Vagina (tissue), 2 donors: ENCODE data around the gene NUSAP1.

Experiments used
- POLR2A ChIP-seq, 2 donors: fragments of 450-650 bp; IDR thresholded peaks; one replicate each; pipeline ENCODE4 v1.6.1; 2017; ENCODE audit warnings: antibody characterized with exemption in 2 of 2, mild to moderate bottlenecking in 2 of 2, moderate library complexity in 2 of 2
- POLR2AphosphoS5 ChIP-seq, 2 donors: sonication (generic); formaldehyde crosslinking; IDR thresholded peaks; one replicate each; pipeline ENCODE4 v1.9.0; 2017; ENCODE audit warnings: antibody characterized with exemption in 2 of 2, mild to moderate bottlenecking in 2 of 2, low read depth in 1 of 2; ENCODE audit not compliant: insufficient read depth in 1 of 2
- TF ChIP-seq, protein P1 (sequence below), 3 experiments: fragments of 450-650 bp in 2 of 3; fragments of 200-600 bp in 1 of 3; sonication (generic) in 1 of 3; IDR thresholded peaks; one replicate each; pipeline ENCODE4 v1.5.1; 2017 to 2019; ENCODE audit warnings: antibody characterized with exemption in 3 of 3, mild to moderate bottlenecking in 2 of 3, moderate library complexity in 2 of 3

DNA sequence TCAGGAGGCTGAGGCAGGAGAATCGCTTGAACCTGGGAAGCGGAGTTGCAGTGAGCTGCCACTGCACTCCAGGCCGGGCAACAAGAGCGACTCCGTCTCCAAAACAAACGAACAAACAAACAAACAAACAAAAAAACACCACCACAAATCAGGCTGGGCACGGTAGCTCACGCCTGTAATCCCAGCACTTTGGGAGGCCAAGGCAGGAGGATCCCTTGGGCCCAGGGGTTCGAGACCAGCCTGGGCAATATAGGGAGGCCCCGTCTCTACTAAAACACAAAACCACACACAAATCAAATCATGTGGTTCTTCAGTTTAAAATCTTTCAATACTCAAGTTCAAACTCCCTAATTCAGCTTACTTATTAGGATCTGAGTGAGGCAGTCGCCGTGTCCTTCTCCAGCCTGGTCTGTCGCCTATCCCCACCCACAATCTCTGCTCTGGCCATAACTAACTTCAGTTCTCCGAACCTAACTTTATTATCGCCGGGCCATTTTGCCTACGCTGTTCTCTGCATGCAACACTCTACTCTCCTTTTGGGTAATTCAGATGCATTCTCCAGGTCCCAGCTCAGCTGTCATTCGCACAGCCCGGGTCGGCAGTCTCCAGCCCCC is 83.6 kb downstream of the NUSAP1 start:
- TF ChIP-seq, protein P1, sequence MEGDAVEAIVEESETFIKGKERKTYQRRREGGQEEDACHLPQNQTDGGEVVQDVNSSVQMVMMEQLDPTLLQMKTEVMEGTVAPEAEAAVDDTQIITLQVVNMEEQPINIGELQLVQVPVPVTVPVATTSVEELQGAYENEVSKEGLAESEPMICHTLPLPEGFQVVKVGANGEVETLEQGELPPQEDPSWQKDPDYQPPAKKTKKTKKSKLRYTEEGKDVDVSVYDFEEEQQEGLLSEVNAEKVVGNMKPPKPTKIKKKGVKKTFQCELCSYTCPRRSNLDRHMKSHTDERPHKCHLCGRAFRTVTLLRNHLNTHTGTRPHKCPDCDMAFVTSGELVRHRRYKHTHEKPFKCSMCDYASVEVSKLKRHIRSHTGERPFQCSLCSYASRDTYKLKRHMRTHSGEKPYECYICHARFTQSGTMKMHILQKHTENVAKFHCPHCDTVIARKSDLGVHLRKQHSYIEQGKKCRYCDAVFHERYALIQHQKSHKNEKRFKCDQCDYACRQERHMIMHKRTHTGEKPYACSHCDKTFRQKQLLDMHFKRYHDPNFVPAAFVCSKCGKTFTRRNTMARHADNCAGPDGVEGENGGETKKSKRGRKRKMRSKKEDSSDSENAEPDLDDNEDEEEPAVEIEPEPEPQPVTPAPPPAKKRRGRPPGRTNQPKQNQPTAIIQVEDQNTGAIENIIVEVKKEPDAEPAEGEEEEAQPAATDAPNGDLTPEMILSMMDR (IDR thresholded peaks at IDR 0.05): no peak
- TF ChIP-seq POLR2A (IDR thresholded peaks at IDR 0.05) (no peak), POLR2AphosphoS5 (IDR thresholded peaks at IDR 0.05; ENCODE audit: insufficient read depth in 1 of 2, low read depth in 1 of 2) (no peak)
